ENCODE results near the gene CRB3. TPM values are rescaled to one million over a fixed set of nuclear protein-coding genes. Genes with fewer than 3 reads are reported as not detected.

The CRB3 gene
- total and polyA plus RNA-seq, 2 donors (not counting 3 experiments of a cell fraction or from before 2014, with no cell fraction given), result not detected

DNA sequence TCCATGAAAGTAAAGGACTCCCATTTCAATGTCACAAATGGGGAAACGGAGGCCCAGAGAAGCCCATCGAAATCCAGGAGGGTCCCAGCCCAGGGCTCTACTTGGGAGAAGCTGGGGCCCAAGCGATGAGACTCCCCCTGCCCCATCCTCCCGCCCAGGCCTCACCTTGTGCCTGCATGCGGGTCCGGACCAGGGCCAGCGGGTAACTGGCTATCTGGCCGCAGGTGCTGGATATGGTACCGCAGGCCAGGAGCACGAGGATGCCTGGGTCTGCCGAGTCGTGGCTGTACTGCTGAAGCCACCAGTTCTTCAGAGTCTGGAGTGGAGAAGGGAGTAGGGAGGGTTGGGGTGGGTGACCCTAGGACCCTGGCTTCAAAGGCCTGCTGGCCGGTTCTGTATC, 20.1 kb upstream of the CRB3 start:
- Histone ChIP-seq H3K9ac (replicated peaks; ENCODE audit: extremely low read depth, insufficient read depth, low read length) (no peak overlapping the region), H3K4me1 (ENCODE audit: control insufficient read depth, extremely low read depth, insufficient read depth, low read length) (no peaks in the 10 kb centered on the region), H3K79me2 (ENCODE audit: control insufficient read depth, insufficient read depth, low read length) (no peaks in the 10 kb centered on the region), H3K27ac (ENCODE audit: insufficient read depth, low read depth, low read length) (no peak overlapping the region), H3K36me3 (ENCODE audit: control insufficient read depth in 2 of 2, extremely low read depth in 1 of 2, insufficient read depth in 2 of 2, low read length in 2 of 2) (no peaks in the 10 kb centered on the region), H4K20me1 (replicated peaks; ENCODE audit: control insufficient read depth, extremely low read depth, insufficient read depth, low read length) (no peaks in the 10 kb centered on the region), H3K27me3 (ENCODE audit: control insufficient read depth in 2 of 2, insufficient read depth in 2 of 2, low read length in 2 of 2) (no peaks in the 10 kb centered on the region), H3K9me3 (replicated peaks; ENCODE audit: control insufficient read depth, insufficient read depth, low read length) (no peaks in the 10 kb centered on the region), H3K4me3 (replicated peaks in 1 of 3; ENCODE audit: insufficient read depth in 1 of 3, low read depth in 1 of 3, low read length in 3 of 3) (no peak overlapping the region), H3K9me1 (replicated peaks; ENCODE audit: control insufficient read depth, extremely low read depth, insufficient read depth, low read length) (no peaks in the 10 kb centered on the region), H3K4me2 (ENCODE audit: insufficient read depth, low read length) (no peak overlapping the region), H2AFZ (ENCODE audit: low read depth, low read length) (no peak overlapping the region)
- ChIA-PET POLR2A (no interaction called here), CTCF (no interaction called here)
- dilution Hi-C loops (cut with MboI; ENCODE audit: extremely low pct_ligation_motif_present, low sequenced_read_pairs), result no loop called here
- no TSS peak for BruUV-seq (replicated peaks)
- FAIRE-seq, result no peak
- DNase-seq (ENCODE audit: low read depth, low spot score), result no peak
- intact Hi-C loops (cut with micrococcal nuclease), result no loop called here
- TF ChIP-seq EZH2 (IDR thresholded peaks at IDR 0.05; ENCODE audit: borderline replicate concordance, low read depth, low read length, severe bottlenecking), result no peak
- TF ChIP-seq, protein P1, sequence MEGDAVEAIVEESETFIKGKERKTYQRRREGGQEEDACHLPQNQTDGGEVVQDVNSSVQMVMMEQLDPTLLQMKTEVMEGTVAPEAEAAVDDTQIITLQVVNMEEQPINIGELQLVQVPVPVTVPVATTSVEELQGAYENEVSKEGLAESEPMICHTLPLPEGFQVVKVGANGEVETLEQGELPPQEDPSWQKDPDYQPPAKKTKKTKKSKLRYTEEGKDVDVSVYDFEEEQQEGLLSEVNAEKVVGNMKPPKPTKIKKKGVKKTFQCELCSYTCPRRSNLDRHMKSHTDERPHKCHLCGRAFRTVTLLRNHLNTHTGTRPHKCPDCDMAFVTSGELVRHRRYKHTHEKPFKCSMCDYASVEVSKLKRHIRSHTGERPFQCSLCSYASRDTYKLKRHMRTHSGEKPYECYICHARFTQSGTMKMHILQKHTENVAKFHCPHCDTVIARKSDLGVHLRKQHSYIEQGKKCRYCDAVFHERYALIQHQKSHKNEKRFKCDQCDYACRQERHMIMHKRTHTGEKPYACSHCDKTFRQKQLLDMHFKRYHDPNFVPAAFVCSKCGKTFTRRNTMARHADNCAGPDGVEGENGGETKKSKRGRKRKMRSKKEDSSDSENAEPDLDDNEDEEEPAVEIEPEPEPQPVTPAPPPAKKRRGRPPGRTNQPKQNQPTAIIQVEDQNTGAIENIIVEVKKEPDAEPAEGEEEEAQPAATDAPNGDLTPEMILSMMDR (IDR thresholded peaks at IDR 0.05; ENCODE audit: extremely low read depth in 1 of 2, insufficient read depth in 1 of 2, low read depth in 1 of 2, low read length in 2 of 2), result no peak

DNA sequence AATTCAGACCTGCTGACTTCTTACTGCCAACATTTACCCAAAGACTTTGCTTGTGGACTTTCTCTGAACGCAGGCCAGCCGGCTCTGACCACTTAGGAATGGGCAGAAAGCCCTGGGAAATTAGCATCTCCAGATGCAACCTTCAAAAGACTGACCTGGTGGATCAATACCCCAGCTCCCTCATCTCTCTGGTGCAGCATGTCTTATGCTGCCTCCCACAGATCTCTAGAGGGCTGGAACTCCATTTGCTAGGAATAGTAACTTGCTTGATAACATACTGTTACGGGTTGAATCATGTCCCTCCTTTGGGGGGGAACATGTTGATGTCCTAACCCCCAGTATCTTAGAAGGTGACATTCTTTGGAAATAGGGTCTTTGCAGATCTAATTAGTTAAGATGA, 17.6 kb upstream of the CRB3 start:
- intact Hi-C loops (cut with micrococcal nuclease), result no loop called here
- Histone ChIP-seq H3K27me3 (ENCODE audit: control insufficient read depth in 2 of 2, insufficient read depth in 2 of 2, low read length in 2 of 2) (no peaks in the 10 kb centered on the region), H3K9ac (replicated peaks; ENCODE audit: extremely low read depth, insufficient read depth, low read length) (no peak overlapping the region), H3K27ac (ENCODE audit: insufficient read depth, low read depth, low read length) (no peak overlapping the region), H3K4me2 (ENCODE audit: insufficient read depth, low read length) (no peak overlapping the region), H4K20me1 (replicated peaks; ENCODE audit: control insufficient read depth, extremely low read depth, insufficient read depth, low read length) (no peaks in the 10 kb centered on the region), H3K4me1 (ENCODE audit: control insufficient read depth, extremely low read depth, insufficient read depth, low read length) (no peaks in the 10 kb centered on the region), H3K9me3 (replicated peaks; ENCODE audit: control insufficient read depth, insufficient read depth, low read length) (no peaks in the 10 kb centered on the region), H3K4me3 (replicated peaks in 1 of 3; ENCODE audit: insufficient read depth in 1 of 3, low read depth in 1 of 3, low read length in 3 of 3) (no peak overlapping the region), H2AFZ (ENCODE audit: low read depth, low read length) (no peak overlapping the region), H3K9me1 (replicated peaks; ENCODE audit: control insufficient read depth, extremely low read depth, insufficient read depth, low read length) (no peaks in the 10 kb centered on the region), H3K36me3 (ENCODE audit: control insufficient read depth in 2 of 2, extremely low read depth in 1 of 2, insufficient read depth in 2 of 2, low read length in 2 of 2) (no peaks in the 10 kb centered on the region), H3K79me2 (ENCODE audit: control insufficient read depth, insufficient read depth, low read length) (no peaks in the 10 kb centered on the region)
- no peak for TF ChIP-seq MYC (IDR thresholded peaks at IDR 0.05; ENCODE audit: low read depth, low read length)
- no peak for TF ChIP-seq EZH2 (IDR thresholded peaks at IDR 0.05; ENCODE audit: borderline replicate concordance, low read depth, low read length, severe bottlenecking)
- no peak for TF ChIP-seq POLR2AphosphoS5 (IDR thresholded peaks at IDR 0.05; ENCODE audit: insufficient read depth, low read depth, low read length)
- TF ChIP-seq, protein P2, sequence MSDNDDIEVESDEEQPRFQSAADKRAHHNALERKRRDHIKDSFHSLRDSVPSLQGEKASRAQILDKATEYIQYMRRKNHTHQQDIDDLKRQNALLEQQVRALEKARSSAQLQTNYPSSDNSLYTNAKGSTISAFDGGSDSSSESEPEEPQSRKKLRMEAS (IDR thresholded peaks at IDR 0.05; ENCODE audit: insufficient read depth, insufficient read length), result no peak
- TF ChIP-seq, protein P1 (IDR thresholded peaks at IDR 0.05; ENCODE audit: extremely low read depth in 1 of 2, insufficient read depth in 1 of 2, low read depth in 1 of 2, low read length in 2 of 2), result no peak
- no peak for TF ChIP-seq FOS (IDR thresholded peaks at IDR 0.05; ENCODE audit: borderline replicate concordance, insufficient read depth, low read length)
- no peak for TF ChIP-seq JUN (IDR thresholded peaks at IDR 0.05; ENCODE audit: borderline replicate concordance, insufficient read depth, insufficient read length, low read depth)
- TF ChIP-seq POLR2A (IDR thresholded peaks at IDR 0.05; ENCODE audit: low read depth, low read length), result no peak
- TF ChIP-seq GATA2 (IDR thresholded peaks at IDR 0.05; ENCODE audit: insufficient read depth, insufficient read length, low read depth, low read length), result no peak
- CTCF ChIA-PET, result no interaction called here
- BruUV-seq (replicated peaks), result no TSS peak
- no peak for FAIRE-seq
- no peak for DNase-seq (ENCODE audit: low read depth, low spot score)
- POLR2A ChIA-PET, result no interaction called here
- dilution Hi-C loops (cut with MboI; ENCODE audit: extremely low pct_ligation_motif_present, low sequenced_read_pairs), result no loop called here

Data from endothelial cell of umbilical vein (primary cell).